ENCODE results near the gene RIMBP2.

The RIMBP2 gene

GRCh38 chr12:130451001-130451930 lies 264.8 kb downstream of the RIMBP2 start:
- TF ChIP-seq, protein P1, sequence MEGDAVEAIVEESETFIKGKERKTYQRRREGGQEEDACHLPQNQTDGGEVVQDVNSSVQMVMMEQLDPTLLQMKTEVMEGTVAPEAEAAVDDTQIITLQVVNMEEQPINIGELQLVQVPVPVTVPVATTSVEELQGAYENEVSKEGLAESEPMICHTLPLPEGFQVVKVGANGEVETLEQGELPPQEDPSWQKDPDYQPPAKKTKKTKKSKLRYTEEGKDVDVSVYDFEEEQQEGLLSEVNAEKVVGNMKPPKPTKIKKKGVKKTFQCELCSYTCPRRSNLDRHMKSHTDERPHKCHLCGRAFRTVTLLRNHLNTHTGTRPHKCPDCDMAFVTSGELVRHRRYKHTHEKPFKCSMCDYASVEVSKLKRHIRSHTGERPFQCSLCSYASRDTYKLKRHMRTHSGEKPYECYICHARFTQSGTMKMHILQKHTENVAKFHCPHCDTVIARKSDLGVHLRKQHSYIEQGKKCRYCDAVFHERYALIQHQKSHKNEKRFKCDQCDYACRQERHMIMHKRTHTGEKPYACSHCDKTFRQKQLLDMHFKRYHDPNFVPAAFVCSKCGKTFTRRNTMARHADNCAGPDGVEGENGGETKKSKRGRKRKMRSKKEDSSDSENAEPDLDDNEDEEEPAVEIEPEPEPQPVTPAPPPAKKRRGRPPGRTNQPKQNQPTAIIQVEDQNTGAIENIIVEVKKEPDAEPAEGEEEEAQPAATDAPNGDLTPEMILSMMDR (IDR thresholded peaks at IDR 0.05; ENCODE audit: low read length) = no peak
- TF ChIP-seq EZH2 (IDR thresholded peaks at IDR 0.05; ENCODE audit: borderline replicate concordance, low read length) = no peak

DNA sequence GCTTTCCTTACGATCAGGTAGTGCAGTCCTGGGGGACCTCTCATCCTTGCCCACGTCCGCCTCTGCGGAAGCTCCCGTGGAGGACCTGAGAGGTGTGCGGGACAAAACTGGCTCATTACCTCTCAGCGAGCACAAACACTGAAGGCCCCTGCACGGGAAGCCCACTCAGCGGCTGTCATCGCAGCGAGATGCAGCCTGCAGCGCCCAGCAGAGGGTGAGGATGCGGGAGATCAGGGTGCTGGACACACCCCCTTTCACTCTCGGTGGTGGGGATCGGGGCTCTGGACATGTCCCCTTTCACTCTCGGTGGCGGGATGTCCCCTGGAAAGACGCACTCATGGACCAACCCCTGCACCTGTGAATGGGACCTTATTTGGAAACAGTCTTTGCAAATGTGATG lies 266.8 kb downstream of the RIMBP2 start:
- Histone ChIP-seq H3K4me1 (ENCODE audit: insufficient read depth, low read length, severe bottlenecking) (no peaks in the 10 kb centered on the region), H3K4me2 (ENCODE audit: low read length) (no peak overlapping the region), H3K27ac (ENCODE audit: low read depth, low read length, poor library complexity, severe bottlenecking) (no peak overlapping the region), H3K27me3 (ENCODE audit: insufficient read depth, low read length) (no peaks in the 10 kb centered on the region), H2AFZ (ENCODE audit: low read length) (no peak overlapping the region), H3K36me3 (ENCODE audit: insufficient read depth, low read length) (no peaks in the 10 kb centered on the region), H3F3A (ENCODE audit: insufficient read depth, low read length) (no peaks in the 10 kb centered on the region), H3K9ac (ENCODE audit: low read length) (no peak overlapping the region), H3K9me2 (ENCODE audit: low read depth, low read length) (no peaks in the 10 kb centered on the region), H3K4me3 (ENCODE audit: low read depth, low read length, poor library complexity, severe bottlenecking) (no peak overlapping the region), H3K79me2 (ENCODE audit: insufficient read depth, low read length) (no peaks in the 10 kb centered on the region), H3K9me3 (ENCODE audit: low read length) (no peaks in the 10 kb centered on the region), H4K20me1 (ENCODE audit: insufficient read depth, low read length) (no peaks in the 10 kb centered on the region)
- TF ChIP-seq, protein P1 (IDR thresholded peaks at IDR 0.05; ENCODE audit: low read length) = no peak
- no peak for TF ChIP-seq EZH2 (IDR thresholded peaks at IDR 0.05; ENCODE audit: borderline replicate concordance, low read length)

More at GRCh38 chr12:130451001-130451930, 264.8 kb downstream of the RIMBP2 start:
- no peaks in the 10 kb centered on the region for H3K9me2 ChIP-seq (ENCODE audit: low read depth, low read length)
- no peak overlapping the region for H3K27ac ChIP-seq (ENCODE audit: low read depth, low read length, poor library complexity, severe bottlenecking)
- no peak overlapping the region for H3K4me3 ChIP-seq (ENCODE audit: low read depth, low read length, poor library complexity, severe bottlenecking)
- H3K79me2 ChIP-seq (ENCODE audit: insufficient read depth, low read length) = no peaks in the 10 kb centered on the region
- H3K9me3 ChIP-seq (ENCODE audit: low read length) = no peaks in the 10 kb centered on the region
- no peaks in the 10 kb centered on the region for H3K27me3 ChIP-seq (ENCODE audit: insufficient read depth, low read length)
- H3K36me3 ChIP-seq (ENCODE audit: insufficient read depth, low read length) = no peaks in the 10 kb centered on the region
- no peaks in the 10 kb centered on the region for H3K4me1 ChIP-seq (ENCODE audit: insufficient read depth, low read length, severe bottlenecking)
- no peak overlapping the region for H2AFZ ChIP-seq (ENCODE audit: low read length)
- H3K4me2 ChIP-seq (ENCODE audit: low read length) = no peak overlapping the region
- no peaks in the 10 kb centered on the region for H4K20me1 ChIP-seq (ENCODE audit: insufficient read depth, low read length)
- no peaks in the 10 kb centered on the region for H3F3A ChIP-seq (ENCODE audit: insufficient read depth, low read length)
- no peak overlapping the region for H3K9ac ChIP-seq (ENCODE audit: low read length)

DNA sequence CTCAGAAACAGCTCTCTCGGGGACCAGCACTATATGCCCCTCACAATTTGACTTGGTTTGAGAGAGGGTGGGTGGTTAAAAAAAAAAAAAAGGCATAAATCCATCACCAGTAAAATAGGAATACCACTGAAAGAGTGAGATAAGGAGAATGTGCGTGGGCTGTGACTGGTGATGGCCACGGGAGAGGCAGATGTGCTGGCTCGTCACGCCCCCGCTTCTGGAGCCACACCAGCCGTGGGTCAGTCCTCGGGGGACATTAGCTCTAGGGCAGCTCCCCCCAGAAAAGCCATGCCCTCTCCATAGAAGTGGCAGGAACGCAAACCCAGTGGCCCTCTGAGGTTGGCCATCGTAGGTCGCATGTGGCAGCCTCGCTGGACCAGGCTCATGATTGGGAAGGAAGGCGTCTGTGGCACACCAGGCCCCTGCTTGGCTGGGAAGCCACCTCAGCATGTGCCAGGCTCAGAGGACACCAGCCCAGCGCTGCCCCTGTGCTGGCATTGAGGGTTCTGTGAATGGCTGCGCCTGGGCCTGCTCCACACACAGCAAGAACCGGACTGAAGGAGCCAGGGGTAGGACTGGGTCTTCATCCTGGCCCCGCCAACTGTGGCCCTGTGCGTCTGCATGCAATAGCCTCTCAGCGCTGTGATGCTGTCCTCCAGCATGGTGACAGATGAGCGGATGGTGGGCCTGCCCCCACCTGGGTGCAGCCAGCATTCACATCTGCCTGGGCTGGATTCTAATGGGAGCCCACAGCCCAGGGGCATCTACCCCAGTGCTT lies 267.9 kb downstream of the RIMBP2 start:
- Histone ChIP-seq H3K27ac (ENCODE audit: low read depth, low read length, poor library complexity, severe bottlenecking) (no peak overlapping the region), H3K9me2 (ENCODE audit: low read depth, low read length) (no peaks in the 10 kb centered on the region), H4K20me1 (ENCODE audit: insufficient read depth, low read length) (no peaks in the 10 kb centered on the region), H3K4me3 (ENCODE audit: low read depth, low read length, poor library complexity, severe bottlenecking) (no peak overlapping the region), H3K27me3 (ENCODE audit: insufficient read depth, low read length) (no peaks in the 10 kb centered on the region), H2AFZ (ENCODE audit: low read length) (no peak overlapping the region), H3F3A (ENCODE audit: insufficient read depth, low read length) (no peaks in the 10 kb centered on the region), H3K4me1 (ENCODE audit: insufficient read depth, low read length, severe bottlenecking) (no peaks in the 10 kb centered on the region), H3K36me3 (ENCODE audit: insufficient read depth, low read length) (no peaks in the 10 kb centered on the region), H3K79me2 (ENCODE audit: insufficient read depth, low read length) (no peaks in the 10 kb centered on the region), H3K4me2 (ENCODE audit: low read length) (no peak overlapping the region), H3K9ac (ENCODE audit: low read length) (no peak overlapping the region), H3K9me3 (ENCODE audit: low read length) (no peaks in the 10 kb centered on the region)
- TF ChIP-seq, protein P1 (IDR thresholded peaks at IDR 0.05; ENCODE audit: low read length) = no peak
